Gastroesophageal sphincter (tissue), 3 donors: ENCODE results near the gene RANBP9.

Source experiments
- CTCF ChIP-seq, 4 experiments: fragments of 200-600 bp in 2 of 4; fragments of 450-650 bp in 2 of 4; sonication (generic) in 1 of 4; IDR thresholded peaks; one replicate each; pipeline ENCODE4 v1.5.1; 2017 to 2019; ENCODE audit warnings: antibody characterized with exemption in 4 of 4, mild to moderate bottlenecking in 2 of 4, moderate library complexity in 2 of 4
- EP300 ChIP-seq: sonication (generic); formaldehyde crosslinking; IDR thresholded peaks from one replicate; pipeline ENCODE4 v1.6.1; 2017; ENCODE audit warnings: antibody characterized with exemption, mild to moderate bottlenecking
- POLR2A ChIP-seq, 2 donors: fragments of 450-650 bp; IDR thresholded peaks; one replicate each; pipeline ENCODE4 v1.6.1; 2017; ENCODE audit warnings: antibody characterized with exemption in 2 of 2, mild to moderate bottlenecking in 2 of 2, moderate library complexity in 1 of 2

DNA sequence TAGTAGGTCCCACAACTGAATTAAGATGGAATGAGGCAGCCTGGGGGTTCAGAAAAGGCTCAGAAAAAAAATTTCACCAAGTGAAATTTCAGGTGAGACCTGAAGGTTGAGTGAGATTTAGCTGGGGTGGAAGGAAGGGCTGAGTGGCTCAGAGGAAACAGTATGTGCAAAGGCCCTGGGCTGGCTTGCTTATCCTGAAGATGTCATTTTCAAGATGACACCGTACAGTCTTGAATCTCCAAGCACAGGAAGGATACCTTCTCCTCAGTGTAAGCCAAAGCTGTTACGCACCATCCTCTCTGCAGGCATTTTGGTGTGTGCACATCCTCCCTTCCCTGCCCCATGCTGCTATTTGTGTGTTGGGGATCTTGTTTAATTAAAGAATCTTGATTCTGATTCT, 43.0 kb upstream of the RANBP9 start:
- TF ChIP-seq EP300 (no peak), CTCF (IDR thresholded peaks at IDR 0.05) (no peak), POLR2A (IDR thresholded peaks at IDR 0.05) (no peak)
